Body of pancreas (tissue), 4 donors: ENCODE measurements around the gene SYAP1.

Experiments
- CTCF ChIP-seq, 7 experiments: fragments of 450-650 bp in 4 of 7; fragments of 200-600 bp in 3 of 7; sonication (generic) in 3 of 7; IDR thresholded peaks; one replicate each; pipeline ENCODE4 v1.5.1; 2016 to 2019; ENCODE audit warnings: antibody characterized with exemption in 7 of 7
- POLR2A ChIP-seq, 3 donors: fragments of 450-650 bp; IDR thresholded peaks; one replicate each; pipeline ENCODE4 v1.6.1; 2016; ENCODE audit warnings: antibody characterized with exemption in 3 of 3, mild to moderate bottlenecking in 2 of 3

DNA sequence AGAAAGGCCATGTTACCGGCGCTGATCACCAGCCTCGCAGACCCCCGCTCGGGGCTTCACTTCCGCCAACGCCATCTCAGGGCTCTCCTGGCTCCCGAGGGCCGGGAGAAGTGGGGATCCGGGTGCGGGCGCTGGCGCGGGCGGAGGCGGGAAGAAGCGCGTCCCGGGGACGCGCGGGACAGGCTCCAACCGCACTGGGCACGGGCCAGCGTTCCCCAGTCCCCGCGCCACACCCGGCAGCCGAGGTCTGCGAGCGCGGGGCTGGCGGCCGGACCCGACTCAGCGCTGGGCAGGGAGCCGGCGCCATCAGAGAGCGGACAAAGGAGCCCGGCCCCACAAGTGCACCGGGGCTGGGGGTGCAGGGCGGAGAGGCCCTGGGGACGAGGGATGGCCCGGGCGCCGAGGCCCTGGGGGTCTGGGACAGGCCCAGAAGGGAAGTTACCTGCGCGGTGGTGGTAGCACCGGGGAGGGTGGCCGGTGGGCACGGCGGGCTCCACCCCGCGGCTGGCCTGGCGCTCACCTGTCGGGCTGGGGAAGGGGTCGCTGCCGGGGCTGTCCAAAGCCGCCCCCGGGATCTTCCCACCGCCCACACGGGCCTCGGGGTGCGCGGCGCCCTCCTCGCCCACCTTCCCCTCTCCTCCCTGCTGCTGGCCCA, 7.4 kb upstream of the SYAP1 start:
- no peak for TF ChIP-seq CTCF (IDR thresholded peaks at IDR 0.05)
- no peak for TF ChIP-seq POLR2A (IDR thresholded peaks at IDR 0.05)
